GM23338 (cell line): ENCODE data around the gene GAREM2. TPM values are rescaled to one million over a fixed set of nuclear protein-coding genes. Genes with fewer than 3 reads are reported as not detected.

Experiments
- ATAC-seq: fragments of 200-7000 bp; cut with Tn5 transposase; 3 replicates; pipeline ENCODE4 v1.9.1; 2020
- DNase-seq: peaks from one replicate; pipeline ENCODE4 v3.0.0-alpha.2; 2015; ENCODE audit warnings: low spot score
- H2AFZ ChIP-seq: fragments of 200-600 bp; sonication (generic); 2 replicates; pipeline ENCODE4 v1.8.0; 2016; ENCODE audit warnings: antibody characterized with exemption, mild to moderate bottlenecking, moderate library complexity
- H3F3A ChIP-seq: fragments of 200-600 bp; sonication (generic); replicated peaks from 2 replicates; pipeline ENCODE4 v1.8.0; 2017; ENCODE audit warnings: antibody characterized with exemption, mixed run types, low read depth
- H3K27ac ChIP-seq: fragments of 200-600 bp; sonication (generic); 2 replicates; pipeline ENCODE4 v1.6.1; 2016; ENCODE audit warnings: low read depth
- H3K27me3 ChIP-seq: fragments of 200-600 bp; sonication (generic); 2 replicates; pipeline ENCODE4 v1.8.0; 2016; ENCODE audit warnings: mild to moderate bottlenecking, mixed run types, moderate library complexity; ENCODE audit not compliant: insufficient read depth
- H3K36me3 ChIP-seq: fragments of 200-600 bp; sonication (generic); 2 replicates; pipeline ENCODE4 v1.8.0; 2016; ENCODE audit warnings: mild to moderate bottlenecking; ENCODE audit not compliant: insufficient read depth
- H3K4me1 ChIP-seq: fragments of 200-600 bp; sonication (generic); 2 replicates; pipeline ENCODE4 v1.8.0; 2016; ENCODE audit warnings: mild to moderate bottlenecking, moderate library complexity; ENCODE audit not compliant: insufficient read depth
- H3K4me2 ChIP-seq: fragments of 200-600 bp; sonication (generic); 2 replicates; pipeline ENCODE4 v1.7.1; 2017; ENCODE audit warnings: mixed run types
- H3K4me3 ChIP-seq: fragments of 200-600 bp; sonication (generic); 2 replicates; pipeline ENCODE4 v1.6.1; 2016; ENCODE audit warnings: mixed run types
- H3K79me2 ChIP-seq: fragments of 200-600 bp; sonication (generic); replicated peaks from 2 replicates; pipeline ENCODE4 v1.8.0; 2017; ENCODE audit warnings: mild to moderate bottlenecking; ENCODE audit not compliant: insufficient read depth
- H3K9me2 ChIP-seq: fragments of 200-600 bp; sonication (generic); 2 replicates; pipeline ENCODE4 v1.8.0; 2017; ENCODE audit not compliant: insufficient read depth
- H4K20me1 ChIP-seq: fragments of 200-600 bp; sonication (generic); replicated peaks from 2 replicates; pipeline ENCODE4 v1.8.0; 2017; ENCODE audit warnings: mild to moderate bottlenecking; ENCODE audit not compliant: insufficient read depth
- H3K27ac Mint-ChIP-seq: 2 replicates; pipeline ENCODE4 v1.8.0; 2020; ENCODE audit warnings: inconsistent platforms, mild to moderate bottlenecking, moderate library complexity, mixed read lengths
- H3K27me3 Mint-ChIP-seq: 3 replicates; pipeline ENCODE4 v1.8.0; 2022; ENCODE audit warnings: low read depth, mild to moderate bottlenecking, moderate library complexity, mixed read lengths, inconsistent platforms; ENCODE audit not compliant: insufficient read depth, poor library complexity
- H3K36me3 Mint-ChIP-seq: 3 replicates; pipeline ENCODE4 v1.8.0; 2021; ENCODE audit warnings: low read depth, mild to moderate bottlenecking, inconsistent platforms, moderate library complexity, mixed read lengths
- H3K4me1 Mint-ChIP-seq: 3 replicates; pipeline ENCODE4 v1.8.0; 2020; ENCODE audit warnings: mild to moderate bottlenecking, inconsistent platforms, mixed read lengths
- H3K4me3 Mint-ChIP-seq: 3 replicates; pipeline ENCODE4 v1.8.0; 2021; ENCODE audit warnings: moderate library complexity, mild to moderate bottlenecking, inconsistent platforms, mixed read lengths
- H3K9me3 Mint-ChIP-seq: 3 replicates; pipeline ENCODE4 v1.8.0; 2020; ENCODE audit warnings: moderate library complexity, mild to moderate bottlenecking, inconsistent platforms, mixed read lengths
- CTCF ChIP-seq, 2 experiments: fragments of 200-600 bp in 1 of 2; sonication (generic) in 1 of 2; conservative IDR thresholded peaks; 2 replicates each; pipeline versions ENCODE4 v1.5.1 to v1.6.1; 2016 to 2017; ENCODE audit warnings: antibody characterized with exemption in 2 of 2, low read depth in 2 of 2, mild to moderate bottlenecking in 2 of 2, moderate library complexity in 1 of 2
- ETS1 ChIP-seq: IDR thresholded peaks from 2 replicates; pipeline ENCODE4 v1.6.1; 2016; ENCODE audit warnings: antibody characterized with exemption
- NANOG ChIP-seq: IDR thresholded peaks from 2 replicates; pipeline ENCODE4 v1.6.1; 2016; ENCODE audit warnings: antibody characterized with exemption, borderline replicate concordance
- POLR2AphosphoS5 ChIP-seq: IDR thresholded peaks from 2 replicates; pipeline ENCODE4 v1.6.1; 2016; ENCODE audit warnings: antibody characterized with exemption, low read depth
- ZNF114 ChIP-seq: fragments of 250-450 bp; sonication (Bioruptor Pico); IDR thresholded peaks from 2 replicates; pipeline ENCODE4 v1.5.0; 2020; ENCODE audit warnings: mild to moderate bottlenecking, moderate library complexity
- polyA plus RNA-seq: library from polyadenylated mRNA; unstranded; fragments of >200 nt; fragmentation: Nextera tagmentation; extraction: Ambion mirVana; gene quantifications from 2 replicates; pipeline ENCODE4 v1.2.1, GENCODE V29; 2016
- total RNA-seq: library from RNA; depleted of rRNA; stranded (reverse); fragments of >200 nt; shearing (Covaris generic); gene quantifications from 2 replicates; pipeline ENCODE4 v1.2.3, GENCODE V29; 2014

Gene GAREM2
- total and polyA plus RNA-seq, 2 experiments from 2014 or later: 3.8 to 23.8 TPM

GRCh38 chr2:26144031-26144430, 28.9 kb upstream of the GAREM2 start:
- Histone ChIP-seq H3K4me3 (no peak overlapping the region), H3K9me2 (no peaks in the 10 kb centered on the region), H3K27me3 (no peaks in the 10 kb centered on the region), H3K36me3 (no peaks in the 10 kb centered on the region), H3K79me2 (no peaks in the 10 kb centered on the region), H4K20me1 (no peaks in the 10 kb centered on the region), H2AFZ (no peak overlapping the region), H3K4me1 (no peaks in the 10 kb centered on the region), H3F3A (0 out of 2 replicates have a peak, but pooled peaks cover 10% of the 10 kb centered on the region), H3K4me2 (no peak overlapping the region), H3K27ac (no peak overlapping the region)
- Mint-ChIP-seq H3K27me3 (peaks cover 8% of the 10 kb centered on the region), H3K36me3 (no peaks in the 10 kb centered on the region), H3K9me3 (no peaks in the 10 kb centered on the region), H3K27ac (no peak overlapping the region; the same call in 1 of the 2 replicates), H3K4me3 (no peak overlapping the region), H3K4me1 (peaks cover 12% of the 10 kb centered on the region)
- TF ChIP-seq NANOG (no peak), POLR2AphosphoS5 (no peak), ZNF114 (CRISPR knock-in tag) (no peak)
- no peak for ATAC-seq
- DNase-seq: no peak

GRCh38 chr2:26144953-26145680, 27.8 kb upstream of the GAREM2 start:
- H3K9me2 ChIP-seq: no peaks in the 10 kb centered on the region
- ATAC-seq: peak; percentile 77

More at GRCh38 chr2:26144953-26145680, 27.8 kb upstream of the GAREM2 start:
- Histone ChIP-seq H3F3A (0 out of 2 replicates have a peak, but pooled peaks cover 10% of the 10 kb centered on the region), H3K4me2 (no peak overlapping the region), H3K79me2 (no peaks in the 10 kb centered on the region), H3K4me1 (no peaks in the 10 kb centered on the region), H3K27ac (no peak overlapping the region), H4K20me1 (no peaks in the 10 kb centered on the region), H2AFZ (no peak overlapping the region), H3K36me3 (no peaks in the 10 kb centered on the region), H3K4me3 (no peak overlapping the region), H3K27me3 (no peaks in the 10 kb centered on the region)
- TF ChIP-seq CTCF (conservative IDR thresholded peaks at IDR 0.05; ENCODE audit: low read depth in 2 of 2): peak; percentile 84 to 92
- no peak for TF ChIP-seq ETS1
- Mint-ChIP-seq H3K27me3 (peaks cover 8% of the 10 kb centered on the region), H3K36me3 (no peaks in the 10 kb centered on the region), H3K4me1 (peaks cover 8% of the 10 kb centered on the region; the same call in 2 of the 3 replicates), H3K9me3 (no peaks in the 10 kb centered on the region), H3K27ac (no peak overlapping the region), H3K4me3 (no peak overlapping the region)
- peak; percentile 88 for DNase-seq
